PC-9 (cell line): ENCODE data around the gene KIAA0040.

Source experiments
- EZH2 ChIP-seq: fragments of 200-600 bp; sonication (generic); IDR thresholded peaks from 2 replicates; pipeline ENCODE4 v1.8.0; 2017; ENCODE audit warnings: antibody characterized with exemption, low read depth
- TF ChIP-seq, protein P1 (sequence below): fragments of 200-600 bp; sonication (generic); conservative IDR thresholded peaks from 2 replicates; pipeline ENCODE4 v1.6.1; 2017; ENCODE audit warnings: mixed run types, antibody characterized with exemption, mild to moderate bottlenecking, moderate library complexity

DNA sequence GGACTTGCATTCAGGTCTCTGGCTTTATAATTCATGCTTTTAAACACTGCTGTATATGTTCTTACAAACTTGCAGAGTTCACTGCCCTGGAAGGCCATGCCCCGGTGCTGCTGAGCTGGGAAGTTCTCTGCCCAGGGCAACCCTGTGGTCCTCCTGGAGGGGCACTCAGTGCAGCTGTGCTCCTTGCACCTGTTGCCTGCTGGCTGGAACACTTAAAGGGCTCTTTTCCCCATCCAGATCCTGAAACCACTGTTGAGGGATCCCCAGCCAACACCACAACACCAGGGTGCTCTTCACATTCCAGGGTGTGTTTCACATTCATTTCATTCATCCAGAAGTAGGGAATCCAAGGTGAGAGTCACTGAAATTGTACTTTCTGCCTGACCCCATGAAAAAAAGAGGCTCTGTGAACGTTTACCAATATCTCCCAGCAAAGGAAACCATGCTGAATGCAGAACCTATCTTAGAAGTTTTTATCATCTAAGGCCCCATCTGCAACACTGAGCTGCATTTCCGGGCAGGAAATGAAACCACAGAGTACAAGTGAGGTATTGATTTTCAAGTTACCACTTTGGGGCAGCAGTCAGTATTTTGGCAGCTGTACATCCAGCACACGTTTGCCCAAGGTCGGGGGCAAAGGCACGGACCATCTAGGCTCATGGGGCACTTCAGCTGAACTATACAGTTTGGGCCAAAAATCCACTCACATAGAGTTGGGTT, 16.4 kb upstream of the KIAA0040 start:
- TF ChIP-seq EZH2, result no peak
- TF ChIP-seq, protein P1, sequence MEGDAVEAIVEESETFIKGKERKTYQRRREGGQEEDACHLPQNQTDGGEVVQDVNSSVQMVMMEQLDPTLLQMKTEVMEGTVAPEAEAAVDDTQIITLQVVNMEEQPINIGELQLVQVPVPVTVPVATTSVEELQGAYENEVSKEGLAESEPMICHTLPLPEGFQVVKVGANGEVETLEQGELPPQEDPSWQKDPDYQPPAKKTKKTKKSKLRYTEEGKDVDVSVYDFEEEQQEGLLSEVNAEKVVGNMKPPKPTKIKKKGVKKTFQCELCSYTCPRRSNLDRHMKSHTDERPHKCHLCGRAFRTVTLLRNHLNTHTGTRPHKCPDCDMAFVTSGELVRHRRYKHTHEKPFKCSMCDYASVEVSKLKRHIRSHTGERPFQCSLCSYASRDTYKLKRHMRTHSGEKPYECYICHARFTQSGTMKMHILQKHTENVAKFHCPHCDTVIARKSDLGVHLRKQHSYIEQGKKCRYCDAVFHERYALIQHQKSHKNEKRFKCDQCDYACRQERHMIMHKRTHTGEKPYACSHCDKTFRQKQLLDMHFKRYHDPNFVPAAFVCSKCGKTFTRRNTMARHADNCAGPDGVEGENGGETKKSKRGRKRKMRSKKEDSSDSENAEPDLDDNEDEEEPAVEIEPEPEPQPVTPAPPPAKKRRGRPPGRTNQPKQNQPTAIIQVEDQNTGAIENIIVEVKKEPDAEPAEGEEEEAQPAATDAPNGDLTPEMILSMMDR, result no peak
